ENCODE results near the gene ABCG2.
"Not testable (repeated sequence)": the region's sequence is repeated elsewhere in the genome, so short reads cannot be mapped to it uniquely, and the experiment has no call there.

Gene ABCG2

GRCh38 chr4:88163336-88163735, 4.9 kb upstream of the ABCG2 start:
- DNase-seq (ENCODE audit: low spot score) = no peak

- no peak for DNase-seq (ENCODE audit: low spot score)
Observed at GRCh38 chr4:88162626-88163025, 4.2 kb upstream of the ABCG2 start.

GRCh38 chr4:88159229-88159725, 838 bp upstream of the ABCG2 start:
- DNase-seq (ENCODE audit: low spot score) = no peak

- DNase-seq (ENCODE audit: low spot score) = no peak
Observed at GRCh38 chr4:88158038-88158488, 376 bp downstream of the ABCG2 start.

- DNase-seq (ENCODE audit: low spot score) = not testable (repeated sequence)
Observed at GRCh38 chr4:88152331-88152730, 6.1 kb downstream of the ABCG2 start.

GRCh38 chr4:88148560-88148959, 9.9 kb downstream of the ABCG2 start:
- DNase-seq (ENCODE audit: low spot score) = no peak

GRCh38 chr4:88147799-88148217, 10.6 kb downstream of the ABCG2 start:
- no peak for DNase-seq (ENCODE audit: low spot score)

- no peak for DNase-seq (ENCODE audit: low spot score)
Observed at GRCh38 chr4:88146891-88147290, 11.5 kb downstream of the ABCG2 start.

GRCh38 chr4:88144866-88145300, 13.6 kb downstream of the ABCG2 start:
- DNase-seq (ENCODE audit: low spot score) = no peak

- no peak for DNase-seq (ENCODE audit: low spot score)
Observed at GRCh38 chr4:88144048-88144447, 14.4 kb downstream of the ABCG2 start.

GRCh38 chr4:88143504-88143903, 14.9 kb downstream of the ABCG2 start:
- peak; percentile 36 for DNase-seq (ENCODE audit: low spot score)

GRCh38 chr4:88138561-88138960, 19.9 kb downstream of the ABCG2 start:
- no peak for DNase-seq (ENCODE audit: low spot score)

GRCh38 chr4:88137112-88137511, 21.3 kb downstream of the ABCG2 start:
- DNase-seq (ENCODE audit: low spot score) = no peak

GRCh38 chr4:88136249-88136648, 22.2 kb downstream of the ABCG2 start:
- DNase-seq (ENCODE audit: low spot score) = no peak

- DNase-seq (ENCODE audit: low spot score) = no peak
Observed at GRCh38 chr4:88135356-88135663, 23.1 kb downstream of the ABCG2 start.

GRCh38 chr4:88134536-88135355, 23.7 kb downstream of the ABCG2 start:
- DNase-seq (ENCODE audit: low spot score) = no peak

GRCh38 chr4:88134111-88134510, 24.3 kb downstream of the ABCG2 start:
- DNase-seq (ENCODE audit: low spot score) = no peak

GRCh38 chr4:88130544-88131305, 27.7 kb downstream of the ABCG2 start:
- DNase-seq (ENCODE audit: low spot score) = no peak

GRCh38 chr4:88130003-88130402, 28.4 kb downstream of the ABCG2 start:
- no peak for DNase-seq (ENCODE audit: low spot score)

- DNase-seq (ENCODE audit: low spot score) = not testable (repeated sequence)
Observed at GRCh38 chr4:88122260-88122659, 36.2 kb downstream of the ABCG2 start.

GRCh38 chr4:88119943-88120342, 38.5 kb downstream of the ABCG2 start:
- no peak for DNase-seq (ENCODE audit: low spot score)

- no peak for DNase-seq (ENCODE audit: low spot score)
Observed at GRCh38 chr4:88115587-88115986, 42.9 kb downstream of the ABCG2 start.

GRCh38 chr4:88112856-88113255, 45.6 kb downstream of the ABCG2 start:
- DNase-seq (ENCODE audit: low spot score) = no peak
